Measurements from ENCODE around the gene TAL1. TPM values are rescaled to one million over a fixed set of nuclear protein-coding genes. Genes with fewer than 3 reads are reported as not detected.

TAL1 gene
- polyA plus RNA-seq, 4 donors: 3.8 to 6.2 (median 4.2) TPM

GRCh38 chr1:47229886-47230691, 1.9 kb downstream of the TAL1 start:
- no peak for DNase-seq (ENCODE audit: low read depth in 4 of 4, low spot score in 3 of 4)

- DNase-seq (ENCODE audit: low read depth in 4 of 4, low spot score in 3 of 4): no peak
These were observed 2.8 kb downstream of the TAL1 start for GRCh38 chr1:47229031-47229885.

- no peak for DNase-seq (ENCODE audit: low read depth in 4 of 4, low spot score in 3 of 4)
These were observed 3.4 kb downstream of the TAL1 start for GRCh38 chr1:47228644-47229030.

GRCh38 chr1:47227341-47228232, 4.4 kb downstream of the TAL1 start:
- DNase-seq (ENCODE audit: low read depth in 4 of 4, low spot score in 3 of 4): no peak

- no peak for DNase-seq (ENCODE audit: low read depth in 4 of 4, low spot score in 3 of 4)
These were observed 5.2 kb downstream of the TAL1 start for GRCh38 chr1:47226839-47227215.

- no peak for DNase-seq (ENCODE audit: low read depth in 4 of 4, low spot score in 3 of 4)
These were observed 5.7 kb downstream of the TAL1 start for GRCh38 chr1:47226121-47226838.

GRCh38 chr1:47225430-47226100, 6.5 kb downstream of the TAL1 start:
- DNase-seq (ENCODE audit: low read depth in 4 of 4, low spot score in 3 of 4): no peak

GRCh38 chr1:47224676-47225399, 7.2 kb downstream of the TAL1 start:
- no peak for DNase-seq (ENCODE audit: low read depth in 4 of 4, low spot score in 3 of 4)

- DNase-seq (ENCODE audit: low read depth in 4 of 4, low spot score in 3 of 4): no peak
These were observed 7.9 kb downstream of the TAL1 start for GRCh38 chr1:47223921-47224675.

- no peak for DNase-seq (ENCODE audit: low read depth in 4 of 4, low spot score in 3 of 4)
These were observed 8.7 kb downstream of the TAL1 start for GRCh38 chr1:47223174-47223920.

- DNase-seq (ENCODE audit: low read depth in 4 of 4, low spot score in 3 of 4): no peak
These were observed 9.5 kb downstream of the TAL1 start for GRCh38 chr1:47222476-47222875.

- DNase-seq (ENCODE audit: low read depth in 4 of 4, low spot score in 3 of 4): no peak
These were observed 12.3 kb downstream of the TAL1 start for GRCh38 chr1:47219590-47220220.

GRCh38 chr1:47219001-47219400, 13.0 kb downstream of the TAL1 start:
- DNase-seq (ENCODE audit: low read depth in 4 of 4, low spot score in 3 of 4): no peak

- no peak for DNase-seq (ENCODE audit: low read depth in 4 of 4, low spot score in 3 of 4)
These were observed 15.6 kb downstream of the TAL1 start for GRCh38 chr1:47216278-47217059.

GRCh38 chr1:47215713-47216112, 16.3 kb downstream of the TAL1 start:
- no peak for DNase-seq (ENCODE audit: low read depth in 4 of 4, low spot score in 3 of 4)

GRCh38 chr1:47214549-47214948, 17.5 kb downstream of the TAL1 start:
- no peak for DNase-seq (ENCODE audit: low read depth in 4 of 4, low spot score in 3 of 4)

Data from left renal pelvis (tissue), 4 donors.